Erythroblast (primary cell): ENCODE results near the gene GAL3ST3.
"Not testable (repeated sequence)": the region's sequence is repeated elsewhere in the genome, so short reads cannot be mapped to it uniquely, and the experiment has no call there.

ENCODE experiments used
- GATA1 ChIP-seq: IDR thresholded peaks from 2 replicates; pipeline ENCODE4 v1.6.1; 2011; ENCODE audit warnings: low read depth, mild to moderate bottlenecking, control low read depth, low read length, moderate library complexity
- POLR2A ChIP-seq: IDR thresholded peaks from 2 replicates; pipeline ENCODE4 v1.6.1; 2011; ENCODE audit warnings: mild to moderate bottlenecking, low read length

DNA sequence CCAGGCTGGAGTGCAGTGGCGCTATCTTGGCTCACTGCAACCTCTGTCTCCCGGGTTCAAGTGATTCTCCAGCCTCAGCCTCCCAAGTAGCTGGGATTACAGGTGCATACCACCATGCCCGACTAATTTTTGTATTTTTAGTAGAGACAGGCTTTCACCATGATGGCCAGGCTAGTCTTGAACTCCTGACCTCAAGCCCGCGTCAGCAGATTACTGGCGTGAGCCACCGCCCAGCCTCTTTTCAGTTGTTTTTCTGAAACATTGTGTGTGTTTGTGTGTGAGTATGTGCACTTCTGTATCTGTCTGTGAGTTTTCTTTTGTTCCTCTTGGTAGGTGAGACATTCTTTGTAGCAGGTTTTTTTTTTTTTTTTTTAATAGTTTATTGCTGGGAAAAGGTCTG lies 30.0 kb upstream of the GAL3ST3 start:
- not testable (repeated sequence) for TF ChIP-seq POLR2A, GATA1
